Heart left ventricle (tissue), 13 donors: Measurements from ENCODE around the gene XYLT1.

Experiments
- POLR2A ChIP-seq, 2 donors: fragments of 450-650 bp; IDR thresholded peaks; one replicate each; pipeline ENCODE4 v1.6.1; 2017; ENCODE audit warnings: antibody characterized with exemption in 2 of 2, mild to moderate bottlenecking in 2 of 2, moderate library complexity in 2 of 2
- TF ChIP-seq, protein P1 (sequence below), 12 donors: fragments of 200-600 bp; sonication (generic) in 4 of 12; IDR thresholded peaks; one replicate each; pipeline versions ENCODE4 v1.5.0 to v1.8.0; 2018 to 2022; ENCODE audit warnings: antibody characterized with exemption in 12 of 12, mild to moderate bottlenecking in 5 of 12
- donor health status: ischemic (EF 13 %, LVEDD 7.1; RV severe dilation, severe dysfunction).
- donor health status: DM: no; HTN: yes; CAD: no.
- donor health status: DM: no; HTN: no; CAD: no.
- donor health status: ischemic (EF 25% LVEDD 6.9; RV normal size, moderate dysfunction).
- donor health status: ischemic (EF 25% LVEDD 5.7; RV mildly dilated, moderate dysfunction).
- donor health status: ischemic (EF 35%, LVEDD 5.7; RV mildly dilated, moderate dysfunction).
- donor health status: nonischemic (EF 11% LVEDD 7.7; RV severe dilation, severe dysfunction).
- donor health status: DM: yes; HTN: yes; CAD: no.
- donor health status: PGD.
- donor health status: ischemic (EF 29% LVEDD 5.4; RV normal size, mild dysfunction).
- donor health status: nonischemic (EF 23%, LVEDD 6.1; RV moderate dilation, normal function).

DNA sequence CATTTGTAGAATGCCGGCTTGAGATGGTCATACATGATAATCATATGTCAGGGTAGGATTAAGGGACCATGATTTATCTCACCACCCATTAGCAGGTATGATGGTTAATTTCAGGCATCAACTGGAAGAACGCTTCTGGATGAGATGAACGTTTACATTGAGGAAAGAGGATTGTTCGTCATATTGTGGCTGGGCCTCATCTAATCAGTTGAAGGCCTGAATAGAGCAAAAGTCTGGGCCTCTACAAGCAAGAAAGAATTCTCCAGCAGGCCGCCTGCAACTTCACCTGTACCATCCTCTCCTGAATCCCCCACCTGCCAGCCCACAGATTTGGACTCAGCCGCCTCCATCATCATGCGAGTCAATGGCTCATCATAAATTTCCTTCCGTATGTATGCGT is 30.6 kb upstream of the XYLT1 start:
- no peak for TF ChIP-seq POLR2A (IDR thresholded peaks at IDR 0.05)
- TF ChIP-seq, protein P1, sequence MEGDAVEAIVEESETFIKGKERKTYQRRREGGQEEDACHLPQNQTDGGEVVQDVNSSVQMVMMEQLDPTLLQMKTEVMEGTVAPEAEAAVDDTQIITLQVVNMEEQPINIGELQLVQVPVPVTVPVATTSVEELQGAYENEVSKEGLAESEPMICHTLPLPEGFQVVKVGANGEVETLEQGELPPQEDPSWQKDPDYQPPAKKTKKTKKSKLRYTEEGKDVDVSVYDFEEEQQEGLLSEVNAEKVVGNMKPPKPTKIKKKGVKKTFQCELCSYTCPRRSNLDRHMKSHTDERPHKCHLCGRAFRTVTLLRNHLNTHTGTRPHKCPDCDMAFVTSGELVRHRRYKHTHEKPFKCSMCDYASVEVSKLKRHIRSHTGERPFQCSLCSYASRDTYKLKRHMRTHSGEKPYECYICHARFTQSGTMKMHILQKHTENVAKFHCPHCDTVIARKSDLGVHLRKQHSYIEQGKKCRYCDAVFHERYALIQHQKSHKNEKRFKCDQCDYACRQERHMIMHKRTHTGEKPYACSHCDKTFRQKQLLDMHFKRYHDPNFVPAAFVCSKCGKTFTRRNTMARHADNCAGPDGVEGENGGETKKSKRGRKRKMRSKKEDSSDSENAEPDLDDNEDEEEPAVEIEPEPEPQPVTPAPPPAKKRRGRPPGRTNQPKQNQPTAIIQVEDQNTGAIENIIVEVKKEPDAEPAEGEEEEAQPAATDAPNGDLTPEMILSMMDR (IDR thresholded peaks at IDR 0.05) = no peak
